ENCODE results near the gene TIAM2.

- TF ChIP-seq CTCF (IDR thresholded peaks at IDR 0.05 in 2 of 3, conservative IDR thresholded peaks at IDR 0.05 in 1 of 3; ENCODE audit: control insufficient read depth in 2 of 3, extremely low read depth in 1 of 3, insufficient read depth in 1 of 3, low read depth in 3 of 3, low read length in 3 of 3) (no peak), IKZF1 (conservative IDR thresholded peaks at IDR 0.05) (no peak), POLR2AphosphoS5 (IDR thresholded peaks at IDR 0.05; ENCODE audit: low read length) (no peak), ATF7 (IDR thresholded peaks at IDR 0.05; ENCODE audit: low read depth) (no peak), CBX5 (IDR thresholded peaks at IDR 0.05; ENCODE audit: low read depth) (no peak), ASH2L (IDR thresholded peaks at IDR 0.05; ENCODE audit: borderline replicate concordance, low read depth) (no peak), SKIL (IDR thresholded peaks at IDR 0.05; ENCODE audit: low read depth, poor library complexity, severe bottlenecking) (no peak), ZNF274 (IDR thresholded peaks at IDR 0.05; ENCODE audit: insufficient read depth, insufficient read length) (no peak), ZNF384 (IDR thresholded peaks at IDR 0.05; ENCODE audit: borderline replicate concordance, low read depth, low read length) (no peak), BRCA1 (IDR thresholded peaks at IDR 0.05; ENCODE audit: low read depth, low read length) (no peak), IRF3 (IDR thresholded peaks at IDR 0.05) (no peak), ELK1 (IDR thresholded peaks at IDR 0.05; ENCODE audit: low read depth, low read length) (no peak), SMC3 (IDR thresholded peaks at IDR 0.05; ENCODE audit: borderline replicate concordance, low read length) (no peak)
Measured at GRCh38 chr6:155047523-155047922, 52.4 kb downstream of the TIAM2 start.

All from GM12878 (cell line).